K562 (cell line): Measurements from ENCODE around the gene EFNA1. TPM values are rescaled to one million over a fixed set of nuclear protein-coding genes. Genes with fewer than 3 reads are reported as not detected.
A peak's percentile ranks its signal among the peaks of the same experiment; 100 is the strongest.

Experiments
- BCOR ChIP-seq: fragments of 450-650 bp; IDR thresholded peaks from 2 replicates; pipeline ENCODE4 v1.6.1; 2016
- C11orf30 ChIP-seq: fragments of 450-650 bp; IDR thresholded peaks from 2 replicates; pipeline ENCODE4 v1.6.1; 2016; ENCODE audit warnings: low read depth, mild to moderate bottlenecking
- EZH2 ChIP-seq: IDR thresholded peaks from 2 replicates; pipeline ENCODE4 v1.6.1; 2012; ENCODE audit warnings: low read depth, mild to moderate bottlenecking, inconsistent platforms, low read length, borderline replicate concordance
- HEY1 ChIP-seq: fragments of 250-450 bp; sonication (Bioruptor Pico); IDR thresholded peaks from 2 replicates; pipeline ENCODE4 v1.5.0; 2020; ENCODE audit warnings: mild to moderate bottlenecking, moderate library complexity, borderline replicate concordance
- MYNN ChIP-seq, 2 experiments: sonication (generic); formaldehyde crosslinking in 1 of 2; IDR thresholded peaks; 2 replicates each; pipeline versions ENCODE4 v1.5.0 to v1.6.1; 2016 to 2020; ENCODE audit warnings: antibody characterized with exemption in 1 of 2, missing genetic modification reagents in 1 of 2
- SP1 ChIP-seq: sonication (generic); formaldehyde crosslinking; IDR thresholded peaks from 2 replicates; pipeline ENCODE4 v1.8.1; 2022; ENCODE audit warnings: mild to moderate bottlenecking, missing genetic modification reagents
- ZNF764 ChIP-seq: fragments of 250-450 bp; sonication (Bioruptor Pico); IDR thresholded peaks from 2 replicates; pipeline ENCODE4 v1.4.0; 2020; ENCODE audit warnings: low read depth, mild to moderate bottlenecking, moderate library complexity
- polyA plus RNA-seq, 8 experiments: library from polyadenylated mRNA; depleted of rRNA in 4 of 8; stranded (reverse) in 5 of 8; unstranded in 3 of 8; fragments of >200 nt; fragmentation: Nextera tagmentation in 2 of 8; fragmentation: Illumina TruSeq in 1 of 8; extraction: Ambion mirVana in 2 of 8; extraction: Trizol in 1 of 8; gene quantifications; 2 replicates each; pipeline versions ENCODE4 v1.2.1 to v1.2.3, GENCODE V29; 2011 to 2014; ENCODE audit warnings: inconsistent platforms in 1 of 8, missing spikeins in 1 of 8
- total RNA-seq, 7 experiments: library from RNA; depleted of rRNA in 6 of 7; stranded (reverse); fragments of >200 nt in 6 of 7; fragmentation: Illumina TruSeq in 2 of 7; extraction: Trizol in 2 of 7; gene quantifications; 2 replicates each; pipeline versions ENCODE4 v1.2.1 to v1.2.3, GENCODE V29; 2011 to 2021; ENCODE audit warnings: low replicate concordance in 1 of 7
- TF ChIP-seq, protein P1 (sequence below), 3 experiments: IDR thresholded peaks in 2 of 3; conservative IDR thresholded peaks in 1 of 3; 2 replicates each; pipeline ENCODE4 v1.5.1; 2011 to 2012; ENCODE audit warnings: low read length in 3 of 3, mild to moderate bottlenecking in 3 of 3, control low read depth in 2 of 3, improper control_type of control experiment in 1 of 3, inconsistent platforms in 1 of 3, low read depth in 1 of 3, mixed read lengths in 1 of 3, moderate library complexity in 1 of 3; ENCODE audit not compliant: insufficient read depth in 2 of 3
- TF ChIP-seq, protein P2 (sequence below): fragments of 450-650 bp; formaldehyde crosslinking; IDR thresholded peaks from 2 replicates; pipeline ENCODE4 v1.4.0; 2020; ENCODE audit warnings: mild to moderate bottlenecking, moderate library complexity
- TF ChIP-seq, protein P3 (sequence below), 2 experiments: fragments of 450-650 bp in 1 of 2; sonication (generic) in 1 of 2; formaldehyde crosslinking in 1 of 2; IDR thresholded peaks; 2 replicates each; pipeline versions ENCODE4 v1.7.1 to v1.9.0; 2016 to 2022; ENCODE audit warnings: inconsistent platforms in 1 of 2, mild to moderate bottlenecking in 1 of 2, missing genetic modification reagents in 1 of 2
- TF ChIP-seq, protein P4 (sequence below): fragments of 250-450 bp; sonication (Bioruptor Pico); IDR thresholded peaks from 2 replicates; pipeline ENCODE4 v1.6.1; 2021; ENCODE audit warnings: mild to moderate bottlenecking

The EFNA1 gene
- total and polyA plus RNA-seq, 9 of the 15 experiments (the other 6 are each of a cell fraction or from before 2014, with no cell fraction given): 2.1 to 9.3 (median 3.0) TPM

DNA sequence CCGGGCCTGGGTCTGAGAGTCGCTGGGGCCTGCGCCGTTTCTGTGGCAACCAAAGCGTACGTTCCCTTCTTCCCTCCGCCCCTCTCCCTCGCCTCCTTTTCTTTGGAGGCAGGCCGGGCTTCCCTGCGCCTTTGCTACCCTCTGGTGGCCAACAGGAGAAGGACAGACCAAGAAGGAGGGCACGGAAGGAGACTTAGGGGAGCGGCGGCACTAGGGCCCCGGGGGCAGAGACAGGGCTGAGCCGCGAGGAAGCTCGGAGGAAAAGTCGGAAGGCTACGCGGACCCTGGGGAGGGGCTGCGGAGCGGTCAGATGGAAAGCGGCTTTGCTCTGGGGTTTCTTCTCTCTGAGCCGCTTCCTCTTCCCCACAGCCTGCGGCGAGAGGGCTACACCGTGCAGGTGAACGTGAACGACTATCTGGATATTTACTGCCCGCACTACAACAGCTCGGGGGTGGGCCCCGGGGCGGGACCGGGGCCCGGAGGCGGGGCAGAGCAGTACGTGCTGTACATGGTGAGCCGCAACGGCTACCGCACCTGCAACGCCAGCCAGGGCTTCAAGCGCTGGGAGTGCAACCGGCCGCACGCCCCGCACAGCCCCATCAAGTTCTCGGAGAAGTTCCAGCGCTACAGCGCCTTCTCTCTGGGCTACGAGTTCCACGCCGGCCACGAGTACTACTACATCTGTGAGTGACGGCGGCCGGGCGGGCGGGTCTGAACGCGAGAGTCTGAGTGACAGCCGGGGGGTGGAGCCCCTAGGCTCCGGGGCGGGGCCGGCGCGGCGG lies 42.8 kb upstream of the EFNA1 start (continued):
- TF ChIP-seq EZH2: no peak
- no peak for TF ChIP-seq HEY1 (CRISPR knock-in tag)
- peak; percentile 65 for TF ChIP-seq BCOR
- peak; percentile 83 for TF ChIP-seq SP1 (CRISPR knock-in tag)
- no peak for TF ChIP-seq C11orf30
- TF ChIP-seq, protein P1, sequence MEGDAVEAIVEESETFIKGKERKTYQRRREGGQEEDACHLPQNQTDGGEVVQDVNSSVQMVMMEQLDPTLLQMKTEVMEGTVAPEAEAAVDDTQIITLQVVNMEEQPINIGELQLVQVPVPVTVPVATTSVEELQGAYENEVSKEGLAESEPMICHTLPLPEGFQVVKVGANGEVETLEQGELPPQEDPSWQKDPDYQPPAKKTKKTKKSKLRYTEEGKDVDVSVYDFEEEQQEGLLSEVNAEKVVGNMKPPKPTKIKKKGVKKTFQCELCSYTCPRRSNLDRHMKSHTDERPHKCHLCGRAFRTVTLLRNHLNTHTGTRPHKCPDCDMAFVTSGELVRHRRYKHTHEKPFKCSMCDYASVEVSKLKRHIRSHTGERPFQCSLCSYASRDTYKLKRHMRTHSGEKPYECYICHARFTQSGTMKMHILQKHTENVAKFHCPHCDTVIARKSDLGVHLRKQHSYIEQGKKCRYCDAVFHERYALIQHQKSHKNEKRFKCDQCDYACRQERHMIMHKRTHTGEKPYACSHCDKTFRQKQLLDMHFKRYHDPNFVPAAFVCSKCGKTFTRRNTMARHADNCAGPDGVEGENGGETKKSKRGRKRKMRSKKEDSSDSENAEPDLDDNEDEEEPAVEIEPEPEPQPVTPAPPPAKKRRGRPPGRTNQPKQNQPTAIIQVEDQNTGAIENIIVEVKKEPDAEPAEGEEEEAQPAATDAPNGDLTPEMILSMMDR (IDR thresholded peaks at IDR 0.05 in 2 of 3, conservative IDR thresholded peaks at IDR 0.05 in 1 of 3; ENCODE audit: insufficient read depth in 2 of 3, low read depth in 1 of 3, low read length in 3 of 3): peak; percentile 91 to 98 (median 97)
- TF ChIP-seq, protein P2, sequence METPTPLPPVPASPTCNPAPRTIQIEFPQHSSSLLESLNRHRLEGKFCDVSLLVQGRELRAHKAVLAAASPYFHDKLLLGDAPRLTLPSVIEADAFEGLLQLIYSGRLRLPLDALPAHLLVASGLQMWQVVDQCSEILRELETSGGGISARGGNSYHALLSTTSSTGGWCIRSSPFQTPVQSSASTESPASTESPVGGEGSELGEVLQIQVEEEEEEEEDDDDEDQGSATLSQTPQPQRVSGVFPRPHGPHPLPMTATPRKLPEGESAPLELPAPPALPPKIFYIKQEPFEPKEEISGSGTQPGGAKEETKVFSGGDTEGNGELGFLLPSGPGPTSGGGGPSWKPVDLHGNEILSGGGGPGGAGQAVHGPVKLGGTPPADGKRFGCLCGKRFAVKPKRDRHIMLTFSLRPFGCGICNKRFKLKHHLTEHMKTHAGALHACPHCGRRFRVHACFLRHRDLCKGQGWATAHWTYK (CRISPR knock-in tag): no peak
- TF ChIP-seq ZNF764 (CRISPR knock-in tag): 0 out of 2 replicates have a peak, but pooled peaks have one; percentile 38
- peak; percentile 85; the same call in 1 of the 2 replicates for TF ChIP-seq MYNN (IDR thresholded peaks at IDR 0.05)
- TF ChIP-seq MYNN (CRISPR knock-in tag; IDR thresholded peaks at IDR 0.05): no peak
- TF ChIP-seq, protein P3, sequence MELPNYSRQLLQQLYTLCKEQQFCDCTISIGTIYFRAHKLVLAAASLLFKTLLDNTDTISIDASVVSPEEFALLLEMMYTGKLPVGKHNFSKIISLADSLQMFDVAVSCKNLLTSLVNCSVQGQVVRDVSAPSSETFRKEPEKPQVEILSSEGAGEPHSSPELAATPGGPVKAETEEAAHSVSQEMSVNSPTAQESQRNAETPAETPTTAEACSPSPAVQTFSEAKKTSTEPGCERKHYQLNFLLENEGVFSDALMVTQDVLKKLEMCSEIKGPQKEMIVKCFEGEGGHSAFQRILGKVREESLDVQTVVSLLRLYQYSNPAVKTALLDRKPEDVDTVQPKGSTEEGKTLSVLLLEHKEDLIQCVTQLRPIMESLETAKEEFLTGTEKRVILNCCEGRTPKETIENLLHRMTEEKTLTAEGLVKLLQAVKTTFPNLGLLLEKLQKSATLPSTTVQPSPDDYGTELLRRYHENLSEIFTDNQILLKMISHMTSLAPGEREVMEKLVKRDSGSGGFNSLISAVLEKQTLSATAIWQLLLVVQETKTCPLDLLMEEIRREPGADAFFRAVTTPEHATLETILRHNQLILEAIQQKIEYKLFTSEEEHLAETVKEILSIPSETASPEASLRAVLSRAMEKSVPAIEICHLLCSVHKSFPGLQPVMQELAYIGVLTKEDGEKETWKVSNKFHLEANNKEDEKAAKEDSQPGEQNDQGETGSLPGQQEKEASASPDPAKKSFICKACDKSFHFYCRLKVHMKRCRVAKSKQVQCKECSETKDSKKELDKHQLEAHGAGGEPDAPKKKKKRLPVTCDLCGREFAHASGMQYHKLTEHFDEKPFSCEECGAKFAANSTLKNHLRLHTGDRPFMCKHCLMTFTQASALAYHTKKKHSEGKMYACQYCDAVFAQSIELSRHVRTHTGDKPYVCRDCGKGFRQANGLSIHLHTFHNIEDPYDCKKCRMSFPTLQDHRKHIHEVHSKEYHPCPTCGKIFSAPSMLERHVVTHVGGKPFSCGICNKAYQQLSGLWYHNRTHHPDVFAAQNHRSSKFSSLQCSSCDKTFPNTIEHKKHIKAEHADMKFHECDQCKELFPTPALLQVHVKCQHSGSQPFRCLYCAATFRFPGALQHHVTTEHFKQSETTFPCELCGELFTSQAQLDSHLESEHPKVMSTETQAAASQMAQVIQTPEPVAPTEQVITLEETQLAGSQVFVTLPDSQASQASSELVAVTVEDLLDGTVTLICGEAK (IDR thresholded peaks at IDR 0.05): peak; percentile 28
- TF ChIP-seq, protein P3 (CRISPR knock-in tag; IDR thresholded peaks at IDR 0.05): no peak
- TF ChIP-seq, protein P4, sequence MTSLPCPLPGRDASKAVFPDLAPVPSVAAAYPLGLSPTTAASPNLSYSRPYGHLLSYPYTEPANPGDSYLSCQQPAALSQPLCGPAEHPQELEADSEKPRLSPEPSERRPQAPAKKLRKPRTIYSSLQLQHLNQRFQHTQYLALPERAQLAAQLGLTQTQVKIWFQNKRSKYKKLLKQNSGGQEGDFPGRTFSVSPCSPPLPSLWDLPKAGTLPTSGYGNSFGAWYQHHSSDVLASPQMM (CRISPR knock-in tag): no peak
